DOHH2 (cell line): ENCODE data around the gene TSPAN5.

Experiments used
- H3F3A ChIP-seq: fragments of 200-600 bp; sonication (generic), shearing (Covaris generic); 2 replicates; pipeline ENCODE4 v1.6.0; 2016; ENCODE audit warnings: antibody characterized with exemption, mild to moderate bottlenecking; ENCODE audit not compliant: control insufficient read depth, insufficient read depth
- H3K27ac ChIP-seq: fragments of 200-600 bp; sonication (generic); 2 replicates; pipeline ENCODE4 v1.5.1; 2014; ENCODE audit warnings: low read depth, mild to moderate bottlenecking, low read length, moderate library complexity
- H3K27me3 ChIP-seq: fragments of 200-600 bp; sonication (generic); 2 replicates; pipeline ENCODE4 v1.6.1; 2014; ENCODE audit warnings: mild to moderate bottlenecking, low read length, mixed read lengths; ENCODE audit not compliant: control insufficient read depth
- H3K36me3 ChIP-seq: fragments of 200-600 bp; sonication (generic); 2 replicates; pipeline ENCODE4 v1.6.1; 2014; ENCODE audit warnings: mild to moderate bottlenecking, low read length, moderate library complexity, mixed read lengths; ENCODE audit not compliant: control insufficient read depth
- H3K4me1 ChIP-seq: fragments of 200-600 bp; sonication (generic); 2 replicates; pipeline ENCODE4 v1.6.1; 2014; ENCODE audit warnings: mild to moderate bottlenecking, low read length, mixed read lengths; ENCODE audit not compliant: control insufficient read depth
- H3K4me2 ChIP-seq: fragments of 200-600 bp; sonication (generic); 2 replicates; pipeline ENCODE4 v1.6.0; 2014; ENCODE audit warnings: mild to moderate bottlenecking, low read length, moderate library complexity
- H3K4me3 ChIP-seq: fragments of 200-600 bp; sonication (generic); 2 replicates; pipeline ENCODE4 v1.5.1; 2014; ENCODE audit warnings: mild to moderate bottlenecking, low read length, mixed read lengths
- H3K79me2 ChIP-seq: fragments of 200-600 bp; sonication (generic); 2 replicates; pipeline ENCODE4 v1.6.1; 2014; ENCODE audit warnings: mild to moderate bottlenecking, low read length, mixed read lengths; ENCODE audit not compliant: control insufficient read depth
- H3K9me2 ChIP-seq: fragments of 200-600 bp; sonication (generic); replicated peaks from 2 replicates; pipeline ENCODE4 v1.6.1; 2014; ENCODE audit warnings: mild to moderate bottlenecking, low read length, mixed read lengths; ENCODE audit not compliant: control insufficient read depth
- H3K9me3 ChIP-seq: fragments of 200-600 bp; sonication (generic); 2 replicates; pipeline ENCODE4 v1.6.1; 2014; ENCODE audit warnings: antibody characterized with exemption, low read length, mixed read lengths; ENCODE audit not compliant: control insufficient read depth, insufficient read depth
- H4K20me1 ChIP-seq: fragments of 200-600 bp; sonication (generic); 2 replicates; pipeline ENCODE4 v1.6.0; 2014; ENCODE audit warnings: low read depth, mild to moderate bottlenecking, antibody characterized with exemption, low read length, moderate library complexity; ENCODE audit not compliant: control insufficient read depth, insufficient read depth
- EZH2phosphoT487 ChIP-seq: fragments of 200-600 bp; sonication (generic); IDR thresholded peaks from 2 replicates; pipeline ENCODE4 v1.6.1; 2017; ENCODE audit warnings: borderline replicate concordance, mild to moderate bottlenecking, antibody characterized with exemption, low read length, moderate library complexity, mixed read lengths
- TF ChIP-seq, protein P1 (sequence below): fragments of 200-600 bp; sonication (generic); IDR thresholded peaks from one replicate; pipeline ENCODE4 v1.5.1; 2014; ENCODE audit warnings: antibody characterized with exemption, mild to moderate bottlenecking, low read depth, low read length; ENCODE audit not compliant: poor library complexity, severe bottlenecking

TSPAN5 gene

DNA sequence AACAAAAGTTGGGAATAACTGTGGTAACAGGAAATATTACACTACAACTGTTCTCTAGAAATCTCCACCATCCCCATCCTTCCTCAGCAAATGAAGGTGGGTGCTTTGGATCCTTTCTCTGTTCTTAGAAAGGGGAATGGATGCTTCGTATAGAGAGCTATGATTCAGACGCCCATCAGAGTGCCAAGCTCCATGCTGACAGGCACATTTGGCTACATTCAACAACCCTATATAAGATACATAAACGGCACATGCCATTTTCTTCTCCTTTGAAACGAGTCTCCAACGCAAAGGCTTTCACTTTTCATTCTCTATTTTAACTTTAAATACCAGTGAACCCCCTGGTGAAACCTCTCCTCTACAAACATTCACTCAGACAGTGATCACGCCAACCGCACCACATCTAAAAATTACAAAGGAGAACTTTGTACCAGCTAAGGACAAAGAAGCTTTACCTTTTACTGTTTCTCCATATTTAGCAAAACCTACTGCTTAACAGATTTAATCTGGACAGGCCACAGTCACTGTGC, 172.5 kb downstream of the TSPAN5 start:
- no peaks in the 10 kb centered on the region for H3K79me2 ChIP-seq
- H3K4me1 ChIP-seq = peaks cover 4% of the 10 kb centered on the region; the same call in 1 of the 2 replicates
- H3K27me3 ChIP-seq = no peaks in the 10 kb centered on the region
- H3K4me3 ChIP-seq = no peak overlapping the region
- no peaks in the 10 kb centered on the region for H3K9me2 ChIP-seq
- H3K4me2 ChIP-seq = no peak overlapping the region
- H3K27ac ChIP-seq = no peak overlapping the region
- TF ChIP-seq EZH2phosphoT487 = no peak
- TF ChIP-seq, protein P1, sequence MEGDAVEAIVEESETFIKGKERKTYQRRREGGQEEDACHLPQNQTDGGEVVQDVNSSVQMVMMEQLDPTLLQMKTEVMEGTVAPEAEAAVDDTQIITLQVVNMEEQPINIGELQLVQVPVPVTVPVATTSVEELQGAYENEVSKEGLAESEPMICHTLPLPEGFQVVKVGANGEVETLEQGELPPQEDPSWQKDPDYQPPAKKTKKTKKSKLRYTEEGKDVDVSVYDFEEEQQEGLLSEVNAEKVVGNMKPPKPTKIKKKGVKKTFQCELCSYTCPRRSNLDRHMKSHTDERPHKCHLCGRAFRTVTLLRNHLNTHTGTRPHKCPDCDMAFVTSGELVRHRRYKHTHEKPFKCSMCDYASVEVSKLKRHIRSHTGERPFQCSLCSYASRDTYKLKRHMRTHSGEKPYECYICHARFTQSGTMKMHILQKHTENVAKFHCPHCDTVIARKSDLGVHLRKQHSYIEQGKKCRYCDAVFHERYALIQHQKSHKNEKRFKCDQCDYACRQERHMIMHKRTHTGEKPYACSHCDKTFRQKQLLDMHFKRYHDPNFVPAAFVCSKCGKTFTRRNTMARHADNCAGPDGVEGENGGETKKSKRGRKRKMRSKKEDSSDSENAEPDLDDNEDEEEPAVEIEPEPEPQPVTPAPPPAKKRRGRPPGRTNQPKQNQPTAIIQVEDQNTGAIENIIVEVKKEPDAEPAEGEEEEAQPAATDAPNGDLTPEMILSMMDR = no peak
- H3F3A ChIP-seq = no peaks in the 10 kb centered on the region
- no peaks in the 10 kb centered on the region for H3K9me3 ChIP-seq
- H3K36me3 ChIP-seq = no peaks in the 10 kb centered on the region
- no peaks in the 10 kb centered on the region for H4K20me1 ChIP-seq

DNA sequence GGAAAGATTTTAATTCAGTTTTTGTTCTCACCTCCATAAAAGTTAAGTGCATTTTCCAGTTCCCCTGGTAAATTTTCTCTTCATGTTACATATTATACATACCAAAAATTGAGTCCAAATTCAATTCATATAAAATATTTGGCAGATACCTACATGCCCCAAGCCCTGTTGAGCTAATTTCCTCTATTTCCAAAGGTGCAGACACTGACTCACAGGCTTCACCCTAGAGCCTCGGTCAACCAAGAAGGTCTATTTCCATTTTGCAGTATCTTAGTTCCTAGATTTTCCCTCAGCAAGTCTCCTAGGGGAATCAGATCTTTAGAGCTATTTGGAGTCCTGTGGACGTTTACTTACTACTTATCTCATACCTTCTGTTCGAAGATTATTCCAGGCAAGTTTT, 174.4 kb downstream of the TSPAN5 start:
- H3K27ac ChIP-seq = no peak overlapping the region
- no peaks in the 10 kb centered on the region for H3K9me2 ChIP-seq
- no peaks in the 10 kb centered on the region for H4K20me1 ChIP-seq
- no peaks in the 10 kb centered on the region for H3K36me3 ChIP-seq
- H3K4me3 ChIP-seq = no peak overlapping the region
- TF ChIP-seq EZH2phosphoT487 = no peak
- TF ChIP-seq, protein P1 = no peak
- peaks cover 4% of the 10 kb centered on the region; the same call in 1 of the 2 replicates for H3K4me1 ChIP-seq
- no peaks in the 10 kb centered on the region for H3F3A ChIP-seq
- H3K79me2 ChIP-seq = no peaks in the 10 kb centered on the region
- no peak overlapping the region for H3K4me2 ChIP-seq
- H3K9me3 ChIP-seq = no peaks in the 10 kb centered on the region
- no peaks in the 10 kb centered on the region for H3K27me3 ChIP-seq

DNA sequence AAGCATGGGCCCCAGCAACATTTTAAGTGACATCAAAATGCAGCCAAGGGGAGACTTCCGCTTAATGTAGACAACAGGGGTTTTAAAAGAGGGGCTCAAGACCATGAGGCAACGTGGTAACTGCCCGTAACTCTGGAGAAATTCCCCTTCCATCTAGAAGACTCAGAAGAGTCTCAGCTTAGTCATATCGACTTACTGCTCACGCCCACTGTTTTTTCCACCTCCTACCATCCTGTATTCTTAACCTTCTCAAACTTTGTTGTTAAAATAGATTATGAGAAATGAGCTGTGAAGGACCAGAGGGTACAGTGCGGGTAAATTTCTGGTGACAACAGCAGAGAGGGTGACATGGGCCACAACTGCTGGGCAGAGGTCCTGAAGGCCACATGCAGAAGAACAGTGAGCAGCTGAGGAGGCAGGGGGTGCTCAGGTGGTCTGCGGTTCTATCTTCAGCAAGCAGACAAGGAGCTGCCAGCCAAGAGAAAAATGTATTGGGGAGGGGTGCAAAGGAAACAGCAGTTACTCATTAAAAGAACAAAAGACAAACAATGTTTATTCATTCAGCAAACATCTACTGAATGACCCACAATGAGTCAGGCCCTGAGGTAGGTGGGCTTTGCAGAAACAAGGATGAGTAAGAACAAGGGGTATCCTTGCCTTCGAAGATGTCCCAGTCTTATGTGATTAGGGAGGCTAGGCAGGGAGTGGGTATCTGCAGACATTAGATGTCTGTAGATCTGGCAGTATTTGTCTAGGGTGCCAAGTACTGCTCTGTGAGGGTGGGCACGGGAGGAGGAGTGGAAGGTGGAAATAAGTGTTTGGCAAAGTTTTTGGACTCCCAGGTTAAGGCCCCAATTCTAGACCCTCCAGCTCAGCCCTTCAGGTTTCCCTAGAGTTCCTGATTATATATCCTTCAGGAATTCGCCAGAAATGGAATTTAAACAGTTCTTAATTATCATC, 175.3 kb downstream of the TSPAN5 start:
- Histone ChIP-seq H3K4me1 (peaks cover 4% of the 10 kb centered on the region; the same call in 1 of the 2 replicates), H3K36me3 (no peaks in the 10 kb centered on the region), H3K27ac (no peak overlapping the region), H3K4me2 (no peak overlapping the region), H3K9me2 (no peaks in the 10 kb centered on the region), H3K9me3 (no peaks in the 10 kb centered on the region), H3K4me3 (no peak overlapping the region), H3F3A (no peaks in the 10 kb centered on the region), H3K79me2 (no peaks in the 10 kb centered on the region), H3K27me3 (no peaks in the 10 kb centered on the region), H4K20me1 (no peaks in the 10 kb centered on the region)
- TF ChIP-seq EZH2phosphoT487 = no peak
- TF ChIP-seq, protein P1 = no peak
